ENCODE data around the gene GALNT10.

The GALNT10 gene

GRCh38 chr5:154172785-154173184, 17.7 kb upstream of the GALNT10 start:
- Histone ChIP-seq H3K4me3 (ENCODE audit: low read depth, low read length) (no peak overlapping the region), H3K27ac (no peak overlapping the region), H3K27me3 (ENCODE audit: insufficient read depth, low read depth, severe bottlenecking) (no peaks in the 10 kb centered on the region), H3K36me3 (no peaks in the 10 kb centered on the region), H3K9me3 (ENCODE audit: severe bottlenecking) (no peaks in the 10 kb centered on the region)
- TF ChIP-seq, protein P1, sequence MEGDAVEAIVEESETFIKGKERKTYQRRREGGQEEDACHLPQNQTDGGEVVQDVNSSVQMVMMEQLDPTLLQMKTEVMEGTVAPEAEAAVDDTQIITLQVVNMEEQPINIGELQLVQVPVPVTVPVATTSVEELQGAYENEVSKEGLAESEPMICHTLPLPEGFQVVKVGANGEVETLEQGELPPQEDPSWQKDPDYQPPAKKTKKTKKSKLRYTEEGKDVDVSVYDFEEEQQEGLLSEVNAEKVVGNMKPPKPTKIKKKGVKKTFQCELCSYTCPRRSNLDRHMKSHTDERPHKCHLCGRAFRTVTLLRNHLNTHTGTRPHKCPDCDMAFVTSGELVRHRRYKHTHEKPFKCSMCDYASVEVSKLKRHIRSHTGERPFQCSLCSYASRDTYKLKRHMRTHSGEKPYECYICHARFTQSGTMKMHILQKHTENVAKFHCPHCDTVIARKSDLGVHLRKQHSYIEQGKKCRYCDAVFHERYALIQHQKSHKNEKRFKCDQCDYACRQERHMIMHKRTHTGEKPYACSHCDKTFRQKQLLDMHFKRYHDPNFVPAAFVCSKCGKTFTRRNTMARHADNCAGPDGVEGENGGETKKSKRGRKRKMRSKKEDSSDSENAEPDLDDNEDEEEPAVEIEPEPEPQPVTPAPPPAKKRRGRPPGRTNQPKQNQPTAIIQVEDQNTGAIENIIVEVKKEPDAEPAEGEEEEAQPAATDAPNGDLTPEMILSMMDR (IDR thresholded peaks at IDR 0.05; ENCODE audit: low read depth, low read length): no peak
- no peak for DNase-seq

- Histone ChIP-seq H3K27me3 (ENCODE audit: insufficient read depth, low read depth, severe bottlenecking) (no peaks in the 10 kb centered on the region), H3K36me3 (no peaks in the 10 kb centered on the region), H3K4me3 (ENCODE audit: low read depth, low read length) (no peak overlapping the region), H3K27ac (no peak overlapping the region), H3K9me3 (ENCODE audit: severe bottlenecking) (no peaks in the 10 kb centered on the region)
- TF ChIP-seq, protein P1 (IDR thresholded peaks at IDR 0.05; ENCODE audit: low read depth, low read length): no peak
- no peak for DNase-seq
Measured at GRCh38 chr5:154174091-154174490, 16.4 kb upstream of the GALNT10 start.

GRCh38 chr5:154176181-154176580, 14.4 kb upstream of the GALNT10 start:
- no peaks in the 10 kb centered on the region for H3K36me3 ChIP-seq
- TF ChIP-seq, protein P1 (IDR thresholded peaks at IDR 0.05; ENCODE audit: low read depth, low read length): no peak
- H3K4me3 ChIP-seq (ENCODE audit: low read depth, low read length): no peak overlapping the region
- H3K27me3 ChIP-seq (ENCODE audit: insufficient read depth, low read depth, severe bottlenecking): no peaks in the 10 kb centered on the region
- H3K9me3 ChIP-seq (ENCODE audit: severe bottlenecking): no peaks in the 10 kb centered on the region
- no peak overlapping the region for H3K27ac ChIP-seq
- no peak for DNase-seq

DNA sequence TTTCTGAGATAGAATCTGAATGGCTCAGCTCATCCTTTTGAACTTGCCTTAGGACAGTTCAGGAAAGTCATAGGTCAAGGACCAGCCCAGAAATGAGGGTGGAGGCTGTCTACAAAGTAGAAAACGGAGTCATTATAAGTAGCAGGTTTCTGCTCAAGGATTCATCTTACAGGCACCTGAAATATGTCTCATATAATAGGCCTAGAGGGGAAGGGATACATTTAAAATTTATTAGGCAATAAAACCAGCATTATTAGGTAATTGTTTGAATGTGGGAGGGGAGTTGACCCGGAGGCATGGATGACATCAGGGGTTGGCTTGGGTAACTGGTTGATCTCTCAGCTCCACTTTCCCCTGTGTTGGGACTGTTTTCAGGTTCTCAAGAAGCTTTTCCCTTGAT, 11.9 kb upstream of the GALNT10 start:
- no peak overlapping the region for H3K27ac ChIP-seq
- TF ChIP-seq, protein P1 (IDR thresholded peaks at IDR 0.05; ENCODE audit: low read depth, low read length): no peak
- DNase-seq: no peak
- no peaks in the 10 kb centered on the region for H3K36me3 ChIP-seq
- H3K4me3 ChIP-seq (ENCODE audit: low read depth, low read length): no peak overlapping the region
- no peaks in the 10 kb centered on the region for H3K9me3 ChIP-seq (ENCODE audit: severe bottlenecking)
- no peaks in the 10 kb centered on the region for H3K27me3 ChIP-seq (ENCODE audit: insufficient read depth, low read depth, severe bottlenecking)

DNA sequence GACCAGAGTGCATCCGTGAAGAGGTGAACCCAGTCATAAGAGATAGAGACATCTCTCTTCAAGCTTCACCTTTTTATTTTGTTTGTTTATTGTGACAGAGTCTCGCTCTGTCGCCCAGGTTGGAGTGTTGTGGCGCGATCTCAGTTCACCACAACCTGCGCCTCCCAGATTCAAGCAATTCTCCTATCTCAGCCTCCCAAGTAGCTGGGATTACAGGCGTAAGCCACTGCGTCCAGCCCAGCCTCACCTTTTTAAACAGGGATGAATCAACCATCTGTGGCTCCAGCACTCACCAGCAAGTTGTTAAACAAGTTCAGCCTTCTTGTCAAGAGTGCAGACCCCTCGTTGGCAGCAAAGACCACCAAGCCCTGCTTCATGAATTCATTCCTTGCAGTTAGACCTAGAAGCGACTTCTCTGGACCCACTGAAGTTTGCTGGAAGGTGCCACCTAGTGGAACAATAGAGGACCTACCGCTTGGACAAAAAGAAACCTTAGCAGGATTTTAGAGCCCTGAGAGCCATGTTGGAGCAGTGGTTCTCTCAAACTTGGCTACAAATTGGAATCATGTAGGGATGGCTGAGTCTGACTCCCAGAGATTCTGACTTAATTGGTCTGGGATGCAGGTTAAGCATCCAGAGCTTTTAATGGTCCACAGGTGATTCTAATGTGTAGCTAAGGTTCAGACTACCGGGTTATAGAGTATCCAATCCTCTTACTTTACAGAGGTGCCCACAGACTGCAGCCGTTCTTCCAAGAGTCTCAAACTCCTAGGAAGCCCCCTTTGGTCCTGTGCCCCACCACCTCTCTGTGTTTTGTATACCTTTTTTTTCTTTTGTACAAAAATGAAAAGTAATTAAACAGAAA, 10.5 kb upstream of the GALNT10 start:
- TF ChIP-seq, protein P1 (IDR thresholded peaks at IDR 0.05; ENCODE audit: low read depth, low read length): peak; percentile 72
- Histone ChIP-seq H3K27ac (no peak overlapping the region), H3K9me3 (ENCODE audit: severe bottlenecking) (no peaks in the 10 kb centered on the region), H3K36me3 (no peaks in the 10 kb centered on the region), H3K4me3 (ENCODE audit: low read depth, low read length) (no peak overlapping the region), H3K27me3 (ENCODE audit: insufficient read depth, low read depth, severe bottlenecking) (no peaks in the 10 kb centered on the region)
- peak; percentile 40 for DNase-seq

Data from WERI-Rb-1 (cell line).